ENCODE results near the gene CTSE.
"Not testable (repeated sequence)": the region's sequence is repeated elsewhere in the genome, so short reads cannot be mapped to it uniquely, and the experiment has no call there.

The CTSE gene

GRCh38 chr1:206023695-206024094, at the start of gene CTSE:
Gene CTSE (minus strand): TSS chr1:206023895. CDS start chr1:206023791, 104 bp downstream.
- DNase-seq (ENCODE audit: low read depth) = no peak

GRCh38 chr1:206070627-206071304, 47.1 kb upstream of the CTSE start:
- no peak for DNase-seq (ENCODE audit: low read depth)

GRCh38 chr1:206068314-206068713, 44.6 kb upstream of the CTSE start:
- DNase-seq (ENCODE audit: low read depth) = no peak

GRCh38 chr1:206067486-206068227, 44.0 kb upstream of the CTSE start:
- no peak for DNase-seq (ENCODE audit: low read depth)

GRCh38 chr1:206066479-206067171, 42.9 kb upstream of the CTSE start:
- no peak for DNase-seq (ENCODE audit: low read depth)

GRCh38 chr1:206065547-206066145, 42.0 kb upstream of the CTSE start:
- no peak for DNase-seq (ENCODE audit: low read depth)

GRCh38 chr1:206064501-206064900, 40.8 kb upstream of the CTSE start:
- DNase-seq (ENCODE audit: low read depth) = not testable (repeated sequence)

- DNase-seq (ENCODE audit: low read depth) = not testable (repeated sequence)
These were observed 40.3 kb upstream of the CTSE start for GRCh38 chr1:206064001-206064400.

GRCh38 chr1:206062464-206062863, 38.8 kb upstream of the CTSE start:
- DNase-seq (ENCODE audit: low read depth) = no peak

GRCh38 chr1:206060844-206061243, 37.1 kb upstream of the CTSE start:
- DNase-seq (ENCODE audit: low read depth) = no peak

GRCh38 chr1:206059355-206059915, 35.7 kb upstream of the CTSE start:
- DNase-seq (ENCODE audit: low read depth) = no peak

GRCh38 chr1:206058927-206059292, 35.2 kb upstream of the CTSE start:
- DNase-seq (ENCODE audit: low read depth) = no peak

- not testable (repeated sequence) for DNase-seq (ENCODE audit: low read depth)
These were observed 34.7 kb upstream of the CTSE start for GRCh38 chr1:206058289-206058926.

GRCh38 chr1:206055639-206056323, 32.1 kb upstream of the CTSE start:
- DNase-seq (ENCODE audit: low read depth) = not testable (repeated sequence)

GRCh38 chr1:206055069-206055625, 31.5 kb upstream of the CTSE start:
- DNase-seq (ENCODE audit: low read depth) = not testable (repeated sequence)

GRCh38 chr1:206053616-206054015, 29.9 kb upstream of the CTSE start:
- not testable (repeated sequence) for DNase-seq (ENCODE audit: low read depth)

GRCh38 chr1:206052919-206053610, 29.4 kb upstream of the CTSE start, which contains the start of gene RHEX:
Gene RHEX (plus strand): TSS chr1:206053173. CDS start chr1:206097829, 44,656 bp downstream.
- DNase-seq (ENCODE audit: low read depth) = not testable (repeated sequence)

- DNase-seq (ENCODE audit: low read depth) = not testable (repeated sequence)
These were observed 28.7 kb upstream of the CTSE start for GRCh38 chr1:206052231-206052865.

GRCh38 chr1:206050655-206051235, 27.1 kb upstream of the CTSE start:
- no peak for DNase-seq (ENCODE audit: low read depth)
